GM10248 (cell line): Measurements from ENCODE around the gene ACAD9.

ENCODE experiments used
- CTCF ChIA-PET: fragments of 300-600 bp; sonication (Branson Sonifier 250); formaldehyde crosslinking; extraction: SDS; loops from one replicate; lab custom pipeline; 2021; ENCODE audit warnings: antibody characterized with exemption; lab: Yijun Ruan, JAX
- POLR2A ChIA-PET: fragments of 350-650 bp; sonication (Branson Sonifier 250); formaldehyde crosslinking; extraction: SDS; loops from one replicate; lab custom pipeline; 2020; ENCODE audit warnings: antibody characterized with exemption; lab: Yijun Ruan, JAX
- DNase-seq: peaks from one replicate; pipeline ENCODE4 v3.0.0; 2012; ENCODE audit errors: extremely low spot score
- CTCF ChIP-seq: IDR thresholded peaks from 2 replicates; pipeline ENCODE4 v1.5.1; 2012; ENCODE audit warnings: mild to moderate bottlenecking, low read depth; ENCODE audit errors: extremely low read depth, missing control alignments, control extremely low read depth

The ACAD9 gene

GRCh38 chr3:128940252-128940651 lies 60.8 kb downstream of the ACAD9 start:
- TF ChIP-seq CTCF = no peak
- CTCF ChIA-PET = no interaction called here
- POLR2A ChIA-PET = no interaction called here
- no peak for DNase-seq

GRCh38 chr3:128942161-128942952 lies 62.9 kb downstream of the ACAD9 start:
- no peak for DNase-seq

GRCh38 chr3:128945041-128945877 lies 65.8 kb downstream of the ACAD9 start:
- TF ChIP-seq CTCF = no peak
- ChIA-PET POLR2A (no interaction called here), CTCF (no interaction called here)
- no peak for DNase-seq

More at GRCh38 chr3:128942161-128942952, 62.9 kb downstream of the ACAD9 start:
- ChIA-PET CTCF (interaction anchor here (1.3 kb wide), 1 partner anchor 9 kb away, joined by 3 read pairs; no protein-coding TSS in a partner anchor), POLR2A (no interaction called here)
- TF ChIP-seq CTCF = no peak

- CTCF ChIA-PET = interaction anchor here (1.3 to 2.3 kb wide), 3 partner anchors 9 to 265 kb away, joined by 3 to 6 read pairs (median 3); no protein-coding TSS in a partner anchor
- no peak for DNase-seq
- no peak for TF ChIP-seq CTCF
- POLR2A ChIA-PET = no interaction called here
Observed at GRCh38 chr3:128945878-128946175, 66.4 kb downstream of the ACAD9 start.

- CTCF ChIA-PET = interaction anchor here (1.3 to 2.3 kb wide), 3 partner anchors 10 to 265 kb away, joined by 3 to 6 read pairs (median 3); no protein-coding TSS in a partner anchor
- DNase-seq = no peak
- TF ChIP-seq CTCF = no peak
- POLR2A ChIA-PET = no interaction called here
Observed at GRCh38 chr3:128946411-128946810, 67.0 kb downstream of the ACAD9 start.

- TF ChIP-seq CTCF = no peak
- POLR2A ChIA-PET = no interaction called here
- DNase-seq = no peak
- CTCF ChIA-PET = no interaction called here
Observed at GRCh38 chr3:128949158-128949557, 69.7 kb downstream of the ACAD9 start.
